Neural progenitor cell (in vitro differentiated cells): ENCODE data around the gene FAM9C. TPM values are rescaled to one million over a fixed set of nuclear protein-coding genes. Genes with fewer than 3 reads are reported as not detected.

ENCODE experiments used
- DNase-seq: peaks from one replicate; pipeline ENCODE4 v3.0.0-alpha.2; 2016; ENCODE audit warnings: low spot score
- H2AFZ ChIP-seq: fragments of 200-600 bp; sonication (generic); replicated peaks from 2 replicates; pipeline ENCODE4 v1.6.1; 2016; ENCODE audit warnings: antibody characterized with exemption
- H3F3A ChIP-seq: fragments of 200-600 bp; sonication (generic); 2 replicates; pipeline ENCODE4 v1.6.1; 2016; ENCODE audit warnings: antibody characterized with exemption, low read depth
- H3K27ac ChIP-seq: fragments of 200-600 bp; sonication (generic); 2 replicates; pipeline ENCODE4 v1.5.1; 2016; ENCODE audit warnings: mild to moderate bottlenecking
- H3K27me3 ChIP-seq: fragments of 200-600 bp; sonication (generic); 2 replicates; pipeline ENCODE4 v1.6.1; 2016; ENCODE audit warnings: mild to moderate bottlenecking, moderate library complexity
- H3K36me3 ChIP-seq: fragments of 200-600 bp; sonication (generic); 2 replicates; pipeline ENCODE4 v1.5.1; 2016
- H3K4me1 ChIP-seq: fragments of 200-600 bp; sonication (generic); 2 replicates; pipeline ENCODE4 v1.6.1; 2016; ENCODE audit warnings: mixed run types
- H3K4me2 ChIP-seq: fragments of 200-600 bp; sonication (generic); 2 replicates; pipeline ENCODE4 v1.6.1; 2016
- H3K4me3 ChIP-seq: fragments of 200-600 bp; sonication (generic); 2 replicates; pipeline ENCODE4 v1.5.1; 2016
- H3K79me2 ChIP-seq: fragments of 200-600 bp; sonication (generic); 2 replicates; pipeline ENCODE4 v1.6.1; 2016; ENCODE audit warnings: low read depth
- H3K9ac ChIP-seq: fragments of 200-600 bp; sonication (generic); 2 replicates; pipeline ENCODE4 v1.6.1; 2016
- H3K9me3 ChIP-seq: fragments of 200-600 bp; sonication (generic); 2 replicates; pipeline ENCODE4 v1.5.1; 2016; ENCODE audit warnings: low read depth
- H4K20me1 ChIP-seq: fragments of 200-600 bp; sonication (generic); 2 replicates; pipeline ENCODE4 v1.6.1; 2016; ENCODE audit warnings: low read depth
- H3K27ac Mint-ChIP-seq: 3 replicates; pipeline ENCODE4 v1.8.0; 2021; ENCODE audit warnings: mixed read lengths
- H3K27me3 Mint-ChIP-seq: 2 replicates; pipeline ENCODE4 v1.8.0; 2022; ENCODE audit warnings: low read depth, mild to moderate bottlenecking, inconsistent platforms, moderate library complexity, mixed read lengths; ENCODE audit not compliant: insufficient read depth
- H3K36me3 Mint-ChIP-seq: 3 replicates; pipeline ENCODE4 v1.8.0; 2021; ENCODE audit warnings: mixed read lengths
- H3K4me1 Mint-ChIP-seq: 3 replicates; pipeline ENCODE4 v1.8.0; 2021; ENCODE audit warnings: mixed read lengths
- H3K4me3 Mint-ChIP-seq: 3 replicates; pipeline ENCODE4 v1.8.0; 2021; ENCODE audit warnings: mild to moderate bottlenecking, moderate library complexity, mixed read lengths
- H3K9me3 Mint-ChIP-seq: 3 replicates; pipeline ENCODE4 v1.8.0; 2020; ENCODE audit warnings: mixed read lengths
- EZH2 ChIP-seq: fragments of 200-600 bp; sonication (generic); IDR thresholded peaks from 2 replicates; pipeline ENCODE4 v1.6.1; 2017; ENCODE audit warnings: antibody characterized with exemption, mild to moderate bottlenecking, moderate library complexity
- EZH2phosphoT487 ChIP-seq: fragments of 200-600 bp; sonication (generic); IDR thresholded peaks from 2 replicates; pipeline ENCODE4 v1.6.1; 2017; ENCODE audit warnings: antibody characterized with exemption
- total RNA-seq: library from RNA; depleted of rRNA; stranded (reverse); fragments of >200 nt; gene quantifications from 2 replicates; pipeline ENCODE4 v1.2.3, GENCODE V29; 2015; ENCODE audit warnings: low replicate concordance
- TF ChIP-seq, protein P1 (sequence below): fragments of 200-600 bp; sonication (generic); IDR thresholded peaks from 2 replicates; pipeline ENCODE4 v1.5.1; 2017; ENCODE audit warnings: antibody characterized with exemption, mild to moderate bottlenecking

FAM9C gene
- total RNA-seq, 1 donor from 2014 or later, result not detected

DNA sequence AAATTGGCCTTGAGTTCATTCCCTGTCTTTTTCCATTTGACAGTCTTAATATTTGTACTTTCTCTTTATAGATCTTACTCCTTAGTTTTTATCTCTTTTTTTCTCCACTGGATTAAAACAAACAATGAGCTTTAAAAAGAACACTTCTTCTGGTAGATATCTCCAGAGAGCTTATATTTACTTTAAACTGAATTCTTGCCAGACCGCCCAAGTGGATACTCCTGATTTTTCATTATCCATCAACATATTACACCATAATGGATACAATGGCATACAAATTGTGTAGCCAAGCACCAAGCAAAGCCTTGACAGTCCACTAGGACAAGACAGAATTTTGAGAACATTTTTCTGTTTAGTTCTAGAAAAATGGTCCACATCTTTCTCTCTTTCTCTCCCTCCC, 50.6 kb downstream of the FAM9C start:
- H3K9me3 Mint-ChIP-seq, result peaks cover 5% of the 10 kb centered on the region
- H3K4me1 Mint-ChIP-seq, result peaks cover 13% of the 10 kb centered on the region
- peaks cover 12% of the 10 kb centered on the region for H3K4me1 ChIP-seq
- H3K9me3 ChIP-seq, result no peaks in the 10 kb centered on the region
- H3K79me2 ChIP-seq, result no peaks in the 10 kb centered on the region
- no peak overlapping the region for H3K27ac Mint-ChIP-seq
- TF ChIP-seq, protein P1, sequence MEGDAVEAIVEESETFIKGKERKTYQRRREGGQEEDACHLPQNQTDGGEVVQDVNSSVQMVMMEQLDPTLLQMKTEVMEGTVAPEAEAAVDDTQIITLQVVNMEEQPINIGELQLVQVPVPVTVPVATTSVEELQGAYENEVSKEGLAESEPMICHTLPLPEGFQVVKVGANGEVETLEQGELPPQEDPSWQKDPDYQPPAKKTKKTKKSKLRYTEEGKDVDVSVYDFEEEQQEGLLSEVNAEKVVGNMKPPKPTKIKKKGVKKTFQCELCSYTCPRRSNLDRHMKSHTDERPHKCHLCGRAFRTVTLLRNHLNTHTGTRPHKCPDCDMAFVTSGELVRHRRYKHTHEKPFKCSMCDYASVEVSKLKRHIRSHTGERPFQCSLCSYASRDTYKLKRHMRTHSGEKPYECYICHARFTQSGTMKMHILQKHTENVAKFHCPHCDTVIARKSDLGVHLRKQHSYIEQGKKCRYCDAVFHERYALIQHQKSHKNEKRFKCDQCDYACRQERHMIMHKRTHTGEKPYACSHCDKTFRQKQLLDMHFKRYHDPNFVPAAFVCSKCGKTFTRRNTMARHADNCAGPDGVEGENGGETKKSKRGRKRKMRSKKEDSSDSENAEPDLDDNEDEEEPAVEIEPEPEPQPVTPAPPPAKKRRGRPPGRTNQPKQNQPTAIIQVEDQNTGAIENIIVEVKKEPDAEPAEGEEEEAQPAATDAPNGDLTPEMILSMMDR, result no peak
- no peak for TF ChIP-seq EZH2
- TF ChIP-seq EZH2phosphoT487, result no peak
- peaks cover 2% of the 10 kb centered on the region for H3K27me3 Mint-ChIP-seq
- H3K9ac ChIP-seq, result no peak overlapping the region
- no peak overlapping the region for H3K4me3 Mint-ChIP-seq
- no peaks in the 10 kb centered on the region for H3K36me3 Mint-ChIP-seq
- H3K27ac ChIP-seq, result no peak overlapping the region
- no peak for DNase-seq
- H4K20me1 ChIP-seq, result no peaks in the 10 kb centered on the region
- H3K36me3 ChIP-seq, result no peaks in the 10 kb centered on the region
- no peak overlapping the region for H3K4me3 ChIP-seq
- no peaks in the 10 kb centered on the region for H3F3A ChIP-seq
- no peak overlapping the region for H3K4me2 ChIP-seq
- no peak overlapping the region for H2AFZ ChIP-seq
- no peaks in the 10 kb centered on the region for H3K27me3 ChIP-seq

GRCh38 chrX:12992544-12993118, 51.8 kb downstream of the FAM9C start:
- H3K27me3 ChIP-seq, result no peaks in the 10 kb centered on the region
- no peak overlapping the region for H3K4me3 ChIP-seq
- H3K9me3 ChIP-seq, result no peaks in the 10 kb centered on the region
- Mint-ChIP-seq H3K36me3 (no peaks in the 10 kb centered on the region), H3K27ac (no peak overlapping the region), H3K4me1 (peaks cover 3% of the 10 kb centered on the region), H3K4me3 (no peak overlapping the region), H3K9me3 (peaks cover 5% of the 10 kb centered on the region), H3K27me3 (peaks cover 2% of the 10 kb centered on the region)
- no peaks in the 10 kb centered on the region for H3K79me2 ChIP-seq
- DNase-seq, result no peak
- no peaks in the 10 kb centered on the region for H3K36me3 ChIP-seq
- H2AFZ ChIP-seq, result no peak overlapping the region
- H3F3A ChIP-seq, result no peaks in the 10 kb centered on the region
- H3K4me1 ChIP-seq, result peaks cover 1% of the 10 kb centered on the region
- TF ChIP-seq, protein P1, result no peak
- TF ChIP-seq EZH2 (no peak), EZH2phosphoT487 (no peak)
- H3K4me2 ChIP-seq, result no peak overlapping the region
- H3K9ac ChIP-seq, result no peak overlapping the region
- H3K27ac ChIP-seq, result no peak overlapping the region
- no peaks in the 10 kb centered on the region for H4K20me1 ChIP-seq

GRCh38 chrX:12991575-12991974, 52.8 kb downstream of the FAM9C start:
- Histone ChIP-seq H3K4me3 (no peak overlapping the region), H3K4me2 (no peak overlapping the region), H3K27ac (no peak overlapping the region), H3K9ac (no peak overlapping the region), H3K9me3 (no peaks in the 10 kb centered on the region), H2AFZ (no peak overlapping the region), H3F3A (no peaks in the 10 kb centered on the region), H3K4me1 (no peaks in the 10 kb centered on the region), H3K27me3 (no peaks in the 10 kb centered on the region), H3K36me3 (no peaks in the 10 kb centered on the region), H3K79me2 (no peaks in the 10 kb centered on the region), H4K20me1 (no peaks in the 10 kb centered on the region)
- TF ChIP-seq, protein P1, result no peak
- no peak for TF ChIP-seq EZH2phosphoT487
- no peak for TF ChIP-seq EZH2
- H3K4me1 Mint-ChIP-seq, result peaks cover 2% of the 10 kb centered on the region
- peaks cover 13% of the 10 kb centered on the region for H3K9me3 Mint-ChIP-seq
- H3K36me3 Mint-ChIP-seq, result no peaks in the 10 kb centered on the region
- no peak overlapping the region for H3K27ac Mint-ChIP-seq
- no peak overlapping the region for H3K4me3 Mint-ChIP-seq
- no peak for DNase-seq
- peaks cover 2% of the 10 kb centered on the region for H3K27me3 Mint-ChIP-seq
